AG10803 (cell line): ENCODE measurements around the gene PCDH9.

Source experiments
- DNase-seq: peaks from one replicate; pipeline ENCODE4 v3.0.0; 2010; ENCODE audit warnings: low read depth
- H3K4me3 ChIP-seq: 2 replicates; pipeline ENCODE4 v1.5.1; 2011; ENCODE audit warnings: mild to moderate bottlenecking, low read length, control low read depth
- CTCF ChIP-seq: conservative IDR thresholded peaks from 2 replicates; pipeline ENCODE4 v1.5.1; 2011; ENCODE audit warnings: mild to moderate bottlenecking, low read length, control low read depth, inconsistent platforms

The PCDH9 gene

DNA sequence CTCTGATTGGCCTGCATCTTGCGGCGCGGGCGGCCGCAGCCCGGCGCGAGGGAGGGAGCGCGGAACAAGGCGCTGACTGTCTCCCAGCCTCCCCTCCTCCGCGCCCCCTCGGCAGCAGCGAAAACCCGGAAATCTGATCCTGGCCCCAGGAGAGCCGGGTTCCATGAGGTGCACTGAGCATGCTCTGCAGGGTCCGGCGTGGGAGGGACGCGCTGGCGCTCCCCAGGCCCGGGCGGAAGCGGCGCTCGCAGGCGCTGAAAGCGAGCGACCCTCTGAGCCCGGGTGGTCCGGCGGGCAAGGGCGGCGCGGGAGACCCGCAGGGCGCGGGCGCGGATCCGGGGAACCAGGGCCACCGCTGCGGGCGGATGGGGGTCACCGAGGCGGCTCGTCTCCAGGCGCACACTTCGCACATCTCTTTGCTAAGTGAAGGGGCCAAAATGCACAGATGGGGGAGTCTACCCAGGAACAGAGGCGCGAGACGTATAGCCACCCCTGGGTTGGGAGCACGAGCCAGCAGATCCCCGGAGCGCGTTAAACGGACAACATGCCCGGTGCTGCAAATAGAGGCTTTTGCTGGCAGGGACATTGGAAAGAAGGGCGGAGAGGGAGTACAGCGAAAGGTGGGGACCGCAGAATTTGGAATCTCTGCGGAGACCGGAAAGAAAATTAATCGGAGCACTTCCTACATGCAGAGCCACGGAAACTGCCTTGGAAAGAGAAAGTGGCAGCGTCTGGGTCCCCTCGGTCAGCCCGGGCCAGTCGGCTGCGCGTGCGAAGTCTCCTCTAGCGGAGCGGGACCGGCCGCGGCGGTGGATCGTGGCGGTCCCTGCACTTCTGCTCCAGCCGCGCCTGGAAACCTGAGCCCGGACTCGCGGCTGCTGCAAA lies 510 bp upstream of the PCDH9 start:
- TF ChIP-seq CTCF = no peak
- H3K4me3 ChIP-seq = peak overlapping the region; percentile 90
- DNase-seq = peak; percentile 95

DNA sequence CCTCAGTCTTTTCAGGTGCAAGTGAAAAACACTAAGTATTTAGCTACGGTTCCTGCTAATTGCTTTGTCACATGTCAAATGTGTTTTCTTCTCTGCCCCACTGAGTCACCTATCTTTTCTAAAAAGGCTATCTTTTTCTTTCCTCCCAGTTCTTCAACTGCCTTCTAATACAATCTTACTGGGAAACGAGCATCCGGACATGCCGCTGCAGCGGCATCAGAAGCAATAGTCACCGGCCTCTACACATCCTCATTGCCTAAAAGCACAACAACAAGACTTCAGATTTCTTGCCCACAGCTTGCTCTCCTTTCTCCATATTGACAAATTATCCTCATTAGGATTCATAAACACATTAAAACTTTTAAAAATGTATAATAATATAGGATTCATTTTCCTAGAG lies 1.2 kb downstream of the PCDH9 start:
- H3K4me3 ChIP-seq = peak overlapping the region; percentile 33
- TF ChIP-seq CTCF = no peak
- DNase-seq = no peak

DNA sequence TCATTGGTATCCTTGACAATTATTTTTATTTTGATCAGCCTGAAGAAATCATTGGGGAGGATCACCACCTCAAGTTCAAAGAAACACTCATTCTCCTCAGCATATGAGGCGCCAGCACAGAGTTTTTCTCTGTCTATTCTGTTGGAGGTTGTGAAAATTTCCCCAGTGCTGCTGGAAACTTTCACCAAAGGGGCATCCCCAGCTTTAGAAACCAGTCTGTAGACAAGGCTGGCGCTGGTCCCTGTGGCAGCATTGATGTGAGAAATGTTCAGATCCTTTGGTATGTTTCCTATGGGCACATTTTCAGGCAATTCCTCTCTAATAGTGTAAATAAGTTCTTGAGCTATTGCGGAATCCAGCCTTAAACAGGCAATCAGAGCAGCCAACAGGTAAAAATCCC lies 2.1 kb downstream of the PCDH9 start:
- DNase-seq = no peak
- no peak for TF ChIP-seq CTCF
- H3K4me3 ChIP-seq = no peak overlapping the region

- TF ChIP-seq CTCF = no peak
- no peak overlapping the region for H3K4me3 ChIP-seq
Measured at GRCh38 chr13:67227131-67227983, 2.8 kb downstream of the PCDH9 start.

GRCh38 chr13:67226696-67227095 lies 3.4 kb downstream of the PCDH9 start:
- no peak for DNase-seq
- no peak for TF ChIP-seq CTCF
- no peak overlapping the region for H3K4me3 ChIP-seq

More at GRCh38 chr13:67227131-67227983, 2.8 kb downstream of the PCDH9 start:
- DNase-seq = no peak

DNA sequence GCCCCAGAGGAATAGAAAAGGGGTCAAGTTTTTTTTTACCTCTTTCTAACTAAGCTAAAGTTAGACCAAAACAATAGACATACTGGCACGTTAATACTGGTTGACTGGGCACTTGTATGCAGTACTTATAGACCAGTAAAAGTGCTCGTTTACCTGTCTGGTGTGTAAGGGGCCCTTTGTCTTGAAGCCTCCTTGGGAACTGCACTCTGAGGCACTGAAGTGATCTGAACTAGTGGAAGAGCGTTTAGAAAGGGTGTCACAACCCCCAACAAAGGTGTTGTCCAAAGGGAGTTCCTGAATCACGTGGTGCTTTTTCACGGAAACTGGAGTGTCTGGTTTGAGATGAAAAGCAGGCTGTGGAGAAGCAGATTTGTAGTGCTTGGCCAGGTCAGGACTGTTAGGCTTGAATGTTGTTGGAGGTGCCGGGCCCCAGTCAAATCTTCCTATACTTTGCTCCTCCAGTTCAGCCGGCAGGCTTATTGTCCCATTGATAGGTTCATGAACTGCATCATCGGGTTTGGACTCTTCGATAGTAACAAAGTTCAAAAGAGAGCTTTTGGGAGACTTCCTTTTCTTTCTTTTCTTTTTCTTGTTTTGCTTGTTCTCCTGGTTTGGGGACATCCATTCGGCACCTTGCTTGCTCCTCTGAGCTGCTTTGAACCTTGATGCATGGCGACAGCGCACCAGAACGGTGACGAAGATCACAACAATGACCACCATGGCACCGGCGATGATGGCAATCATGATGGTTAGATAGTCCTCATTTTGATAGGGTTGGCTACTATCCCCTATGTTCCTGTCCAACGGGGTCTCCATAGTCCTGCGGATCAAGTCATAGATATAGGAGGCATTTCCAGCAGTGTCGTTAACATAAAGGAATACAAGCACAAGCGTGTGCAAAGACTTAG lies 4.6 kb downstream of the PCDH9 start:
- TF ChIP-seq CTCF = no peak
- no peak overlapping the region for H3K4me3 ChIP-seq

More for the DNA sequence above, 4.6 kb downstream of the PCDH9 start:
- DNase-seq = no peak
